ENCODE data around the gene NDE1.
"Not testable (repeated sequence)": the region's sequence is repeated elsewhere in the genome, so short reads cannot be mapped to it uniquely, and the experiment has no call there.

The NDE1 gene

GRCh38 chr16:15652293-15653001, 2.4 kb downstream of the NDE1 start:
- no peak for DNase-seq (ENCODE audit: low spot score)

DNA sequence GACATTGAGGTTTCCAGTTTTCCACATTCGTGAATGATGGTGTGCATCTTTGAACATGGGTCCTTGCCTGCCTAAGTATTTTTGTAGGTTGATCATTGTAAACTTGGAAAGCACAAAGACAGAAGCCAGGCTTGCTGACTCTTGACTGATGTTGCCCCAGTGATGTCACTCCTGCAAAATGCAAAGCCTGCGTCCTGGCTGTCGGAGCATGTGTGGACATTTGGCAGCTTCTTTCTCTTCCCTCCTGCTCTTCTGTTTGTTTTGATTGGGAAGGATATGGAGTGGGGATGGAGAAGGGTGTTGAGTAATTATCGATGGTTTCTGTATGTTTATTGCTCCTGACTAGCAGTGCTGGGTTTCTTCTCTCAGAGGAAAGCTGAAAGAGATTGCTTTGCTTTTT, 3.2 kb downstream of the NDE1 start:
- no peak for DNase-seq (ENCODE audit: low spot score)

- DNase-seq (ENCODE audit: low spot score) = no peak
Observed at GRCh38 chr16:15654591-15654990, 4.5 kb downstream of the NDE1 start.

- DNase-seq (ENCODE audit: low spot score) = not testable (repeated sequence)
Observed at GRCh38 chr16:15655561-15655960, 5.5 kb downstream of the NDE1 start.

- no peak for DNase-seq (ENCODE audit: low spot score)
Observed at GRCh38 chr16:15658149-15658548, 8.1 kb downstream of the NDE1 start.

- no peak for DNase-seq (ENCODE audit: low spot score)
Observed at GRCh38 chr16:15658556-15658955, 8.5 kb downstream of the NDE1 start.

GRCh38 chr16:15660203-15660601, 10.2 kb downstream of the NDE1 start:
- no peak for DNase-seq (ENCODE audit: low spot score)

GRCh38 chr16:15665107-15665506, 15.1 kb downstream of the NDE1 start:
- DNase-seq (ENCODE audit: low spot score) = no peak

DNA sequence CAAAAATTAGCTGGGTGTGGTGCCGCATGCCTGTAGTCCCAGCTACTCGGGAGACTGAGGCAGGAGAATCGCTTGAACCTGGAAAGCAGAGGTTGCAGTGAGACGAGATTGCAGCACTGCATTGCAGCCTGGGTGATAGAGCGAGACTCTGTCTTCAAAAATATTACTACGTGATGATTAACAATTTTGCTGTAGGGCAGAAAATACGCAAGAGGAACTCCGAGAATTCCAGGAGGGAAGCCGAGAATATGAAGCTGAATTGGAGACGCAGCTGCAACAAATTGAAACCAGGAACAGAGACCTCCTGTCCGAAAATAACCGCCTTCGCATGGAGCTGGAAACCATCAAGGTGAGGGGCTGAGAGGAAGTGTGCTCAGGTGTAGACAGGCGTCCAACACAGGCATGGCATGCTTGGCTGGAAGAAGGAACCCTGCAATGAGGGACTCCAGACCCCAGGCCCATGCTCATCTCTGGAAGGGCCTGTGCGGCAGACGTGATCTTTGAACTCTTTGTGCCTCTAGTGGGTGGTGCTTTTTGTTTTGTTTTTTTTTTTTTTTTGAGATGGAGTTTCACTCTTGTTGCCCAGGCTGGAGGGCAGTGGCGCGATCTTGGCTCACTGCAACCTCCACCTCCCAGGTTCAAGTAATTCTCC, 17.2 kb downstream of the NDE1 start:
- DNase-seq (ENCODE audit: low spot score) = no peak

DNA sequence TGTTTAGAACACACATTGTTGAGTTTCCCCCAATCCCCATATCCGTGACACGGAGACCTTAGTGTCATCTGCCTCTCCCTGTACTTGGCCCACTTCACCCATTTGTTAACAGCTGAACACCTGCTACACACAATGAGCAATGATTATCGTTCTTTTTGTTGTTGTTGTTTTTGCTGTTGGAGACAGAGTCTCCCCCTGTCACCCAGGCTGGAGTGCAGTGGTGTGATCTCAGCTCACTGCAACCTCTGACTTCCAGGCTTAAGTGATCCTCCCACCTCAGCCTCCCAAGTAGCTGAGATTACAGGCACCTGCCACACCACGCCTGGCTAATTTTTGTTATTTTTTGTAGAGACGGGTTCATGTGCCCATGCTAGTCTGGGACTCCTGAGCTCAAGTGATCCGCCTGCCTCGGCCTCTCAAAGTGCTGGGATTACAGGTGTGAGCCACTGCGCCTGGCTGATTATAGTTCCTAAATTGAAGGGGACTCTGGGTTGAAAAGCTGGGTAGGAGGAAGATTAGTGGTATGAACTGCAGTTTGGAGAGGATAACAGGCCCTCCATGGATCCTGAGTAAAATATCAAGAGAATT, 21.6 kb downstream of the NDE1 start:
- no peak for DNase-seq (ENCODE audit: low spot score)

DNA sequence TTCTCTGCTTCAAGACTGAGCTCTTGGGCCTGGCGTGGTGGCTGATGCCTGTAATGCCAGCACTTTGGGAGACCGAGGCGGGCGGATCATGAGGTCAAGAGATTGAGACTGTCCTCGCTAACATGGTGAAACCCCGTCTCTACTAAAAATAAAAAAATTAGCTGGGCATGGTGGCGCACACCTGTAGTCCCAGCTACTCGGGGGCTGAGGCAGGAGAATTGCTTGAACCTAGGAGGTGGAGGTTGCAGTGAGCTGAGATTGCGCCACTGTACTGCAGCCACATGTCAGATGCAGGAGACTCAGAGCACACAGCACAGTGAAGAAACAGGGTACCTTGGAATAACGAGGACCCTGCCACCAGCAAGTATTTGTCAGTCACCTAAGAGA, 22.1 kb downstream of the NDE1 start:
- not testable (repeated sequence) for DNase-seq (ENCODE audit: low spot score)

DNA sequence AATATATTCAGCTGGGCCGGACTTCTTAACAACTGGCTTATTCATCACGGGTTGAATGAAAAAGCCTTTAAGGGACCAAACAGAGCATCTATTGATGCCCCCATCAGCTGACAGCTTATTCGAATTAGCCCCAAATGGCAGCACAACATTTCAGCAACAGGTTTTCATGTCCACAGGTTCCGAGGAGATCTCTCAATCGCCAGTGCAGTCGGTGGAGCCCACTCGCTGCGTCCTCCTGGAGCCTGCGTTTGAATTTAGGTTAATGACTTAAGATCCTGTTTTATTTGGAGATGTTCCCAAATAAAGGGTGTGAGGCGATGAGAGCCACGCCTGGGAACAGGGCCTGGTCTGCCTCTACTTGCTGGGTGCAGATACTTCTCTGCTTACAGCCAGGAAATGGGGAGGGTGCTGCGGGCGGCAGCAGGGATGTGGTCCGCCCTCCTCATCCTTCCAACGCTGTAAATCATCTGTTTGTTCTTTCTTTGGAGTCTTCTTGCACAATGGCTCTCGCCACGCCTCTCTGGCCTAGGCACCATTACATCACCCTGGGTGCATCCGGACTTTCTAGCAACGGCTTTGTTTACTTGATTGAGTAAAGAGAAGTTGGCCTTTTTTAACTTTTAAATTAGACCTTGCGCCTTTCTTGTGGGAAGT, 22.6 kb downstream of the NDE1 start:
- DNase-seq (ENCODE audit: low spot score) = peak; percentile 55

- no peak for DNase-seq (ENCODE audit: low spot score)
Observed at GRCh38 chr16:15674571-15674970, 24.5 kb downstream of the NDE1 start.

- DNase-seq (ENCODE audit: low spot score) = no peak
Observed at GRCh38 chr16:15676506-15676905, 26.5 kb downstream of the NDE1 start.

GRCh38 chr16:15677447-15677846, 27.4 kb downstream of the NDE1 start:
- DNase-seq (ENCODE audit: low spot score) = no peak

- DNase-seq (ENCODE audit: low spot score) = no peak
Observed at GRCh38 chr16:15682105-15682570, 32.1 kb downstream of the NDE1 start.

DNA sequence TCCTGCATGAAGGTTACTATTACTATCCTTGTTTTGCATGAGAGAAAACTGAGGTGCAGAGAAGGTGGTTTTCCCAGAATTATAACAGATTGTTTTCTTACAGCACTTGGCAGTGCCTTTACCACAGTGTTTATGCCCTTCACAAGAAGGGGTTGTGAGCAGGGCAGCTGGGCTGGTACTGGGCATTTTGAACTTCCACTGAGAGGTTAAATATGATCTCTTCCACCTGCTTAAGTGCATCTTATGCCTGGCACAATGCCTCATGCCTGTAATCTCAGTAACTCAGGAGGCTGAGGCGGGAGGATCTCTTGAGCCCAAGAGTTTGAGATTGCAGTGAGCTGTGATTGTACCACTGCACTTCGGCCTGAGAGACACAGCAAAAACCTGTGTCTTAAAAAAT, 36.2 kb downstream of the NDE1 start:
- no peak for DNase-seq (ENCODE audit: low spot score)

DNA sequence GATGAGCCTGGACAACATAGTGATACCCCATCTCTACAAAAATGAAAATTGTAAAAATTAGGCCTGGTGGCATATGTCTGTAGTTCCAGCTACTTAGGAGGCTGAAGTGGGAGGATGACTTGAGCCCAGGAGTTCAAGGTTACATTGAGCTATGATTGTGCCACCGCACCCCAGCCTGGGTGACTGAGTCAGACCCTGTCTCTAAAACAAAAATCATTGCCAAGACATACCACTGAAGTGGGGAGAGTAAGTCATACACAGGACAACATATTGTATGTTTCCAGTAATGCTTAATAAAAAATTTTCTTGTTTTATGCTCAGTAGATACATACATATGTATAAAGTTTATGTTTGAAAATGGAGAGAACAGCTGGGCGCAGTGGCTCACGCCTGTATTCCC, 39.2 kb downstream of the NDE1 start:
- no peak for DNase-seq (ENCODE audit: low spot score)

DNA sequence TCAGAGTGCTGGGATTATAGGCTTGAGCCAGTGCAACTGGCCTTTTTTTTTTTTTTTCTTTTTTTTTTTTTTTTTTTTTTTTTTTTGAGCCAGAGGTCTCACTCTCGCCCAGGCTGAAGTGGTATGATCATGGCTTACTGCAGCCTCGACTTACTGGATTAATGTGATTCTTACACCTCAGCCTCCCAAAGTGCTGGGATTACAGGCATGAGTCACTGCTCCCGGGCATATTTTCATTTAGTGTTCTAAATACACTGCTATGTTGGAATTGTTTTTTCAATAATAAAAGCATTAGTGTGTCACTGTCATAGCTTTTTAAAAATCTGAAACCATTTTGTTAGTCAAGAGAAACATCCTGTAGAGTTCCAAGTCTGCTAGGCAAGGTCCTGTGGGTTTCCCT, 40.3 kb downstream of the NDE1 start:
- DNase-seq (ENCODE audit: low spot score) = no peak

- DNase-seq (ENCODE audit: low spot score) = no peak
Observed at GRCh38 chr16:15691046-15691445, 41.0 kb downstream of the NDE1 start.

DNA sequence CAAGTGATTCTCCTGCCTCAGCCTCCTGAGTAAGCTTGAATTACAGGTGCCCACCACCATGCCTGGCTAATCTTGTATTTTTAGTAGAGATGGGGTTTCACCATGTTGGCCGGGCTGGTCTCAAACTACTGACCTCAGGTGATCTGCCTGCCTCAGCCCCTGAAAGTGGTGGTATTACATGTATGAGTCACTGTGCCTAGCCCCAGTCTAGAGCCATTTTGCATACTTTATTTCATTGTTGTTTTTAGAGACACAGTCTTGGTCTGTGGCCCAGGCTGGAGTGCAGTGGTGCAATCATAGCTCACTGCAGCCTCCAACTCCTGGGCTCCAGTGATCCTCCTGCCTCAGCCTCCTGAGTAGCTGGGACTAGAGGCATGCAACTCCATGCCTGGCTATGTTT, 42.5 kb downstream of the NDE1 start:
- DNase-seq (ENCODE audit: low spot score) = not testable (repeated sequence)

DNA sequence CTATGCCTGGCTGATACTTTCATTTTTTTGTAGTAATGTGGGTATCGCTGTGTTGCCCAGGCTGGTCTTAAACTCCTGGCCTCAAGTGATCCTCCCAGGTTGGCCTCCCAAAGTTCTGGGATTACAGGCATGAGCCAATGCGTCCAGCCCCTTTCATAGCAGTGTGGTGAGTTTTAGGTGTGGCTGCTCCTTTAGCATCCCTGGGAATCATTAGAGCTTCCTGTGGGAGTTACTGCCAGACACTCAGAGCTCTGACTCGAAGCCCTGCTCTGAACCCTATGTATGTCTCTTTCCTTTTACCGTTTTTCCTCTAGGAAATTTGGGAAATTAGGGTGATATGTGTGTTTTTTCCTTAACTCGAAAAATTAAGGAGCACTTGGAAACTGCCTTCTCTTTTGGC, 44.5 kb downstream of the NDE1 start:
- no peak for DNase-seq (ENCODE audit: low spot score)

DNA sequence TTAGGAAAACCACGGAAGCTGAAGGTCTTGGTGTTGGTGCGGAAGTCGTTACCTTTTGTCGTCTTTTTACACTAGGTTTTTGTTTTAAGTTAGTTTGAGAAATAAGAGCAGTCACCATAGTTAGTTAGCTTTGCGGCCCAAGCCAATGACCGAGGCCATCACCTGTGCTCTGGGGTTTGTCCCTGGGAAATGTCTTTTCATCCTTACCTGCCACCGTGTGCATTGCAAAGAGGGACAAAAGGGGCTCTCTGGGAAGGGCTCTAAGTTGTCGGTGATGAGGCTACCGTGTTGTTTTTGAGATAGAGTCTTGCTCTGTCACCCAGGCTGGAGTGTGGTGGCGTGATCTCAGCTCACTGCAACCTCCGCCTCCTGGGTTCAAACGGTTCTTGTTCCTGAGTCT, 49.8 kb downstream of the NDE1 start:
- no peak for DNase-seq (ENCODE audit: low spot score)

Data from iPS-NIHi11 (cell line).